ENCODE measurements around the gene HOXD4.

HOXD4 gene

DNA sequence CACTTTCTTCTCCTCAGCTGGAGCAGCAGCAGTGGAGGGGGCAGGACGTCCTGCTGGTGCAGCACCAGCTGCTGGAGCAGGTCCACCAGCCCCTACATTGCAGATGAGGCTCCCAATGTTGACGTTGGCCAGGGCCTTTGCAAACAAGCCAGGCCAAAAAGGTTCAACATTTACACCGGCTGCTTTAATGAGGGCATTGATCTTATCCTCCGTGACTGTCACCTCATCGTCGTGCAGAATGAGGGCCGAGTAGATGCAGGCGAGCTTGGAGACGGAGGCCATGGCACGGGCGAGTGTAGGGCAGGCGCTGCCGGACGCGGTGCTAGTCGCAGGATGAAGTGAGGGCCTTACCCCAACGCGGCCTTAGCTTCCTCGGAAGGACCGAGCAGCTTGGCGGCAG lies 49.6 kb downstream of the HOXD4 start:
- no peak for DNase-seq

GRCh38 chr2:176202491-176202890 lies 51.1 kb downstream of the HOXD4 start:
- no peak for DNase-seq
